ENCODE measurements around the gene KDM3A. TPM values are rescaled to one million over a fixed set of nuclear protein-coding genes. Genes with fewer than 3 reads are reported as not detected.
A peak's percentile ranks its signal among the peaks of the same experiment; 100 is the strongest.

The KDM3A gene
- total and polyA plus RNA-seq, 3 donors from 2014 or later: 88.8 to 126 (median 106) TPM

DNA sequence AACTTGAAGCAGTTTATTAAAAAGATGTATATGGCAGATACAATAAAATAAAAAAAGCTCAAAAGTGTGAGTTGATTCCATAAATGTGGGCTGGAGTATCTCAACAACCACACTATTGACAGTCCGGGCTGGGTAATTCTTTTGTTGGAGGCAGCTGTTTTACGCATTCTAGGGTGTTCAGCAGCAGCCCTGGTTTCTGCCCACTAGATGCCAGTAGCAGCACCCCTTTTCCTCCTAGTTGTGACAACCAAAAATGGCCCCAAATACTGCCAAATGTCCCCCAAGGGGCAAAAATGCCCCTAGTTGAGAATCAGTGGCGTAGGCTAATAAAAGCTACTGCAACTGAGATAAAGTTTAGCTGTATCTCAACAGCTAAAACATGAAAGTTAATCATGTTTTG is 77.3 kb downstream of the KDM3A start:
- Histone ChIP-seq H3K9me3 (no peaks in the 10 kb centered on the region), H3K27ac (no peak overlapping the region), H3K4me3 (no peak overlapping the region), H3K36me3 (ENCODE audit: low read depth, missing control alignments) (no peaks in the 10 kb centered on the region), H3K27me3 (no peaks in the 10 kb centered on the region), H3K4me1 (no peaks in the 10 kb centered on the region)
- WGBS, 2 donors: 67 to 73% methylated on average over 3 of the region's 3 CpGs
- DNase-seq: peak; percentile 41
- TF ChIP-seq POLR2A (IDR thresholded peaks at IDR 0.05): no peak
- peak in 1 of 3 experiments; percentile 14 for TF ChIP-seq CTCF (IDR thresholded peaks at IDR 0.05)
- intact Hi-C loops (cut with DNase I; ENCODE audit: low total_unique reads): no loop called here

DNA sequence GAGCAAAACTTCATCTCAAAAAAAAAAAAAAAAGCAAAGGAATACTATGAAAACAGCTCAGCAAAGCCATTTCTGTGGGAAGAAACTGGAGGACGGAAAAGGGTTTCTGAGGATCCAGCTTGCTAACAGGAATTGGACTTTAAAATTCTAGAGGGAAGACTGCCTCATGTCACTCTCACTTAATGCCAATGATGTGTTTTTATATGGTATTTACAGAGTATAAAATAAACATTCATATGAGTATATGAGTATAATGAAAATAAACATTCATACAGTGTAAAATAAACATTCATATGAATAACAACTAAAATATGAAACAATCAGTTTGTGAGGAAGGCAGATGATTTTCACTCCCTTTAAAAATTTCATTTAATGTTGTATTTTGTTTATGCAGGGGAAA is 78.2 kb downstream of the KDM3A start:
- WGBS, 2 donors: 95 to 100% methylated on average over 1 of the region's 1 CpG
- no peaks in the 10 kb centered on the region for H3K4me1 ChIP-seq
- intact Hi-C loops (cut with DNase I; ENCODE audit: low total_unique reads): no loop called here
- H3K9me3 ChIP-seq: no peaks in the 10 kb centered on the region
- no peak for TF ChIP-seq POLR2A (IDR thresholded peaks at IDR 0.05)
- no peak for TF ChIP-seq CTCF (IDR thresholded peaks at IDR 0.05)
- H3K36me3 ChIP-seq (ENCODE audit: low read depth, missing control alignments): no peaks in the 10 kb centered on the region
- no peak for DNase-seq
- H3K27me3 ChIP-seq: no peaks in the 10 kb centered on the region
- no peak overlapping the region for H3K27ac ChIP-seq
- H3K4me3 ChIP-seq: no peak overlapping the region

GRCh38 chr2:86520153-86520552 is 79.0 kb downstream of the KDM3A start:
- intact Hi-C loops (cut with DNase I; ENCODE audit: low total_unique reads): no loop called here
- Histone ChIP-seq H3K27me3 (no peaks in the 10 kb centered on the region), H3K4me3 (no peak overlapping the region), H3K36me3 (ENCODE audit: low read depth, missing control alignments) (no peaks in the 10 kb centered on the region), H3K9me3 (no peaks in the 10 kb centered on the region), H3K27ac (no peak overlapping the region), H3K4me1 (no peaks in the 10 kb centered on the region)
- TF ChIP-seq POLR2A (IDR thresholded peaks at IDR 0.05): no peak
- TF ChIP-seq CTCF (IDR thresholded peaks at IDR 0.05): no peak
- DNase-seq: no peak
- 89 to 100% methylated on average over 1 of the region's 1 CpG for WGBS, 2 donors

- Histone ChIP-seq H3K9me3 (no peaks in the 10 kb centered on the region), H3K4me1 (no peaks in the 10 kb centered on the region), H3K36me3 (ENCODE audit: low read depth, missing control alignments) (no peaks in the 10 kb centered on the region), H3K4me3 (no peak overlapping the region), H3K27me3 (no peaks in the 10 kb centered on the region), H3K27ac (no peak overlapping the region)
- intact Hi-C loops (cut with DNase I; ENCODE audit: low total_unique reads): no loop called here
- WGBS, 2 donors: 93 to 94% methylated on average over 1 of the region's 1 CpG
- DNase-seq: no peak
- TF ChIP-seq CTCF (IDR thresholded peaks at IDR 0.05) (no peak), POLR2A (IDR thresholded peaks at IDR 0.05) (no peak)
Observed at GRCh38 chr2:86521922-86522321, 80.8 kb downstream of the KDM3A start.

DNA sequence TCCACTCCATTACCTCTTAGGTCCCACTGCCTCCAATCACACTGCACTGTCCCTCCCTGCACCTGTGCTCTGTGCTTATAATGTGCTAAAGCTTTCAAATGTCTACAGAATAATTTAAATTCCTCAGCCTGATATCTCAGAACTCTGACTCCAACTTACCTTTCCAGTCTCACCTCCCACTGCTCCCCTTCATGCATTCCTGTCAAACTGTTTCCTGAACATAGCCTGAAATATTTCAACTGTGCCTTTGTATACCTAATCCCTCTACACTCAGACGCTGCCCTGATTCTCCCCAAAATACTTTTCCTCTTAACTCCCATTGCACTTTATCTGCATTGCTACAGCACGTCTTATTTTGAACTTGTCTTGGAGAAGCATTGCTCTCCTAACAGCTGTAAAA is 81.5 kb downstream of the KDM3A start:
- Histone ChIP-seq H3K36me3 (ENCODE audit: low read depth, missing control alignments) (no peaks in the 10 kb centered on the region), H3K27me3 (no peaks in the 10 kb centered on the region), H3K27ac (no peak overlapping the region), H3K4me1 (no peaks in the 10 kb centered on the region), H3K4me3 (no peak overlapping the region), H3K9me3 (no peaks in the 10 kb centered on the region)
- no peak for TF ChIP-seq POLR2A (IDR thresholded peaks at IDR 0.05)
- TF ChIP-seq CTCF (IDR thresholded peaks at IDR 0.05): no peak
- 81 to 84% methylated on average over 2 of the region's 2 CpGs for WGBS, 2 donors
- no peak for DNase-seq
- intact Hi-C loops (cut with DNase I; ENCODE audit: low total_unique reads): no loop called here
